Loucy (cell line): ENCODE measurements around the gene IGSF8.

Source experiments
- EZH2phosphoT487 ChIP-seq: fragments of 200-600 bp; IDR thresholded peaks from 2 replicates; pipeline ENCODE4 v1.6.1; 2018; ENCODE audit warnings: antibody characterized with exemption, mild to moderate bottlenecking, moderate library complexity, borderline replicate concordance
- TF ChIP-seq, protein P1 (sequence below): fragments of 200-600 bp; sonication (generic); conservative IDR thresholded peaks from 2 replicates; pipeline ENCODE4 v1.5.1; 2014; ENCODE audit warnings: mild to moderate bottlenecking, antibody characterized with exemption, low read length

GRCh38 chr1:160128636-160129035 lies 30.2 kb upstream of the IGSF8 start:
- TF ChIP-seq, protein P1, sequence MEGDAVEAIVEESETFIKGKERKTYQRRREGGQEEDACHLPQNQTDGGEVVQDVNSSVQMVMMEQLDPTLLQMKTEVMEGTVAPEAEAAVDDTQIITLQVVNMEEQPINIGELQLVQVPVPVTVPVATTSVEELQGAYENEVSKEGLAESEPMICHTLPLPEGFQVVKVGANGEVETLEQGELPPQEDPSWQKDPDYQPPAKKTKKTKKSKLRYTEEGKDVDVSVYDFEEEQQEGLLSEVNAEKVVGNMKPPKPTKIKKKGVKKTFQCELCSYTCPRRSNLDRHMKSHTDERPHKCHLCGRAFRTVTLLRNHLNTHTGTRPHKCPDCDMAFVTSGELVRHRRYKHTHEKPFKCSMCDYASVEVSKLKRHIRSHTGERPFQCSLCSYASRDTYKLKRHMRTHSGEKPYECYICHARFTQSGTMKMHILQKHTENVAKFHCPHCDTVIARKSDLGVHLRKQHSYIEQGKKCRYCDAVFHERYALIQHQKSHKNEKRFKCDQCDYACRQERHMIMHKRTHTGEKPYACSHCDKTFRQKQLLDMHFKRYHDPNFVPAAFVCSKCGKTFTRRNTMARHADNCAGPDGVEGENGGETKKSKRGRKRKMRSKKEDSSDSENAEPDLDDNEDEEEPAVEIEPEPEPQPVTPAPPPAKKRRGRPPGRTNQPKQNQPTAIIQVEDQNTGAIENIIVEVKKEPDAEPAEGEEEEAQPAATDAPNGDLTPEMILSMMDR: no peak
- TF ChIP-seq EZH2phosphoT487: no peak
